ENCODE results near the gene TSPAN17. TPM values are rescaled to one million over a fixed set of nuclear protein-coding genes. Genes with fewer than 3 reads are reported as not detected.

TSPAN17 gene
- total and polyA plus RNA-seq, 2 experiments from 2014 or later, result 27.9 to 33.4 TPM

GRCh38 chr5:176663566-176663965 lies 16.3 kb downstream of the TSPAN17 start:
- Histone ChIP-seq H3K4me1 (ENCODE audit: insufficient read depth) (no peaks in the 10 kb centered on the region), H3K27ac (no peak overlapping the region), H3K36me3 (replicated peaks; ENCODE audit: insufficient read depth, low read depth) (no peaks in the 10 kb centered on the region), H3K79me2 (no peaks in the 10 kb centered on the region), H2AFZ (no peak overlapping the region), H3K9me3 (ENCODE audit: low read depth) (no peaks in the 10 kb centered on the region), H3K4me2 (no peak overlapping the region), H3K4me3 (no peak overlapping the region), H4K20me1 (ENCODE audit: insufficient read depth, poor library complexity, severe bottlenecking) (no peaks in the 10 kb centered on the region), H3K9me2 (replicated peaks; ENCODE audit: insufficient read depth) (no peaks in the 10 kb centered on the region), H3K27me3 (peaks cover 4% of the 10 kb centered on the region)
- DNase-seq (ENCODE audit: low spot score), result no peak
- TF ChIP-seq EZH2phosphoT487 (IDR thresholded peaks at IDR 0.05; ENCODE audit: low read depth, severe bottlenecking, unreplicated experiment) (no peak), CTCF (IDR thresholded peaks at IDR 0.05; ENCODE audit: poor library complexity) (no peak), EZH2 (IDR thresholded peaks at IDR 0.05; ENCODE audit: borderline replicate concordance) (no peak)
- WGBS (ENCODE audit: low lambda C conversion rate, missing lambda C conversion rate), result 88% methylated on average over 10 of the region's 10 CpGs

- Histone ChIP-seq H3K27ac (no peak overlapping the region), H3K9me3 (ENCODE audit: low read depth) (no peaks in the 10 kb centered on the region), H3K4me3 (no peak overlapping the region), H3K79me2 (no peaks in the 10 kb centered on the region), H3K9me2 (replicated peaks; ENCODE audit: insufficient read depth) (no peaks in the 10 kb centered on the region), H3K27me3 (peaks cover 4% of the 10 kb centered on the region), H2AFZ (no peak overlapping the region), H3K4me2 (no peak overlapping the region), H4K20me1 (ENCODE audit: insufficient read depth, poor library complexity, severe bottlenecking) (no peaks in the 10 kb centered on the region), H3K36me3 (replicated peaks; ENCODE audit: insufficient read depth, low read depth) (no peaks in the 10 kb centered on the region), H3K4me1 (ENCODE audit: insufficient read depth) (no peaks in the 10 kb centered on the region)
- no peak for DNase-seq (ENCODE audit: low spot score)
- 51% methylated on average over 6 of the region's 6 CpGs for WGBS (ENCODE audit: low lambda C conversion rate, missing lambda C conversion rate)
- no peak for TF ChIP-seq CTCF (IDR thresholded peaks at IDR 0.05; ENCODE audit: poor library complexity)
- no peak for TF ChIP-seq EZH2 (IDR thresholded peaks at IDR 0.05; ENCODE audit: borderline replicate concordance)
- TF ChIP-seq EZH2phosphoT487 (IDR thresholded peaks at IDR 0.05; ENCODE audit: low read depth, severe bottlenecking, unreplicated experiment), result no peak
These were observed 17.2 kb downstream of the TSPAN17 start for GRCh38 chr5:176664479-176664878.

GRCh38 chr5:176664886-176665285 lies 17.6 kb downstream of the TSPAN17 start:
- Histone ChIP-seq H3K4me2 (no peak overlapping the region), H3K4me1 (ENCODE audit: insufficient read depth) (no peaks in the 10 kb centered on the region), H3K9me2 (replicated peaks; ENCODE audit: insufficient read depth) (no peaks in the 10 kb centered on the region), H3K9me3 (ENCODE audit: low read depth) (no peaks in the 10 kb centered on the region), H3K4me3 (no peak overlapping the region), H3K79me2 (no peaks in the 10 kb centered on the region), H3K36me3 (replicated peaks; ENCODE audit: insufficient read depth, low read depth) (no peaks in the 10 kb centered on the region), H3K27me3 (peaks cover 4% of the 10 kb centered on the region), H2AFZ (no peak overlapping the region), H4K20me1 (ENCODE audit: insufficient read depth, poor library complexity, severe bottlenecking) (no peaks in the 10 kb centered on the region), H3K27ac (no peak overlapping the region)
- DNase-seq (ENCODE audit: low spot score), result no peak
- TF ChIP-seq CTCF (IDR thresholded peaks at IDR 0.05; ENCODE audit: poor library complexity) (no peak), EZH2phosphoT487 (IDR thresholded peaks at IDR 0.05; ENCODE audit: low read depth, severe bottlenecking, unreplicated experiment) (no peak), EZH2 (IDR thresholded peaks at IDR 0.05; ENCODE audit: borderline replicate concordance) (no peak)
- 52% methylated on average over 15 of the region's 19 CpGs for WGBS (ENCODE audit: low lambda C conversion rate, missing lambda C conversion rate)

- H3K9me2 ChIP-seq (replicated peaks; ENCODE audit: insufficient read depth), result no peaks in the 10 kb centered on the region
- H3K36me3 ChIP-seq (replicated peaks; ENCODE audit: insufficient read depth, low read depth), result no peaks in the 10 kb centered on the region
- TF ChIP-seq EZH2 (IDR thresholded peaks at IDR 0.05; ENCODE audit: borderline replicate concordance) (no peak), EZH2phosphoT487 (IDR thresholded peaks at IDR 0.05; ENCODE audit: low read depth, severe bottlenecking, unreplicated experiment) (no peak), CTCF (IDR thresholded peaks at IDR 0.05; ENCODE audit: poor library complexity) (no peak)
- peaks cover 4% of the 10 kb centered on the region for H3K27me3 ChIP-seq
- H3K4me3 ChIP-seq, result no peak overlapping the region
- H3K4me2 ChIP-seq, result no peak overlapping the region
- no peak overlapping the region for H3K27ac ChIP-seq
- no peaks in the 10 kb centered on the region for H3K9me3 ChIP-seq (ENCODE audit: low read depth)
- H4K20me1 ChIP-seq (ENCODE audit: insufficient read depth, poor library complexity, severe bottlenecking), result no peaks in the 10 kb centered on the region
- H2AFZ ChIP-seq, result no peak overlapping the region
- WGBS (ENCODE audit: low lambda C conversion rate, missing lambda C conversion rate), result 88% methylated on average over 6 of the region's 6 CpGs
- DNase-seq (ENCODE audit: low spot score), result no peak
- H3K79me2 ChIP-seq, result no peaks in the 10 kb centered on the region
- H3K4me1 ChIP-seq (ENCODE audit: insufficient read depth), result no peaks in the 10 kb centered on the region
These were observed 18.2 kb downstream of the TSPAN17 start for GRCh38 chr5:176665517-176665916.

Data from hepatocyte (in vitro differentiated cells).